PC-3 (cell line): ENCODE data around the gene CHM. TPM values are rescaled to one million over a fixed set of nuclear protein-coding genes. Genes with fewer than 3 reads are reported as not detected.

Experiments used
- ATAC-seq: fragments of 200-7000 bp; cut with Tn5 transposase; 2 replicates; pipeline ENCODE4 v1.9.1; 2020; ENCODE audit warnings: mild to moderate bottlenecking, moderate library complexity
- BruUV-seq: library from RNA; stranded (reverse); fragments of 400-500 nt; replicated peaks from 2 replicates; lab custom pipeline; 2021; lab: Mats Ljungman, UMichigan
- CTCF ChIA-PET: fragments of 300-600 bp; sonication (Branson Sonifier 250); formaldehyde crosslinking; loops from one replicate; lab custom pipeline; 2022; ENCODE audit warnings: antibody characterized with exemption; lab: Charles Lee
- POLR2A ChIA-PET: fragments of 300-600 bp; sonication (Branson Sonifier 250); formaldehyde crosslinking; loops from one replicate; lab custom pipeline; 2022; ENCODE audit warnings: antibody characterized with exemption; ENCODE audit not compliant: unreplicated experiment; lab: Charles Lee
- DNase-seq: peaks from one replicate; pipeline ENCODE4 v3.0.0-alpha.2; 2015
- H2AFZ ChIP-seq: fragments of 300-600 bp; sonication (generic); 2 replicates; pipeline ENCODE4 v1.6.0; 2016; ENCODE audit warnings: antibody characterized with exemption, low read length
- H3F3A ChIP-seq: fragments of 300-600 bp; sonication (generic); one replicate; pipeline ENCODE4 v1.6.0; 2017; ENCODE audit warnings: antibody characterized with exemption, low read length, control low read depth, mild to moderate bottlenecking; ENCODE audit not compliant: unreplicated experiment
- H3K27ac ChIP-seq: fragments of 300-600 bp; sonication (generic); 2 replicates; pipeline ENCODE4 v1.5.1; 2016; ENCODE audit warnings: mild to moderate bottlenecking, low read length
- H3K27me3 ChIP-seq: fragments of 300-600 bp; sonication (generic); 2 replicates; pipeline ENCODE4 v1.6.1; 2016; ENCODE audit warnings: low read length, mixed read lengths
- H3K36me3 ChIP-seq: fragments of 300-600 bp; sonication (generic); 2 replicates; pipeline ENCODE4 v1.6.1; 2016; ENCODE audit warnings: low read depth, mixed run types, low read length, mixed read lengths
- H3K4me1 ChIP-seq: fragments of 300-600 bp; sonication (generic); 2 replicates; pipeline ENCODE4 v1.5.1; 2016; ENCODE audit warnings: low read length; ENCODE audit not compliant: insufficient read depth
- H3K4me2 ChIP-seq: fragments of 300-600 bp; sonication (generic); 2 replicates; pipeline ENCODE4 v1.6.0; 2016; ENCODE audit warnings: low read length
- H3K4me3 ChIP-seq: fragments of 300-600 bp; sonication (generic); 2 replicates; pipeline ENCODE4 v1.5.1; 2016; ENCODE audit warnings: mild to moderate bottlenecking, low read length, mixed read lengths
- H3K79me2 ChIP-seq: fragments of 300-600 bp; sonication (generic); 2 replicates; pipeline ENCODE4 v1.6.1; 2017; ENCODE audit warnings: low read length, mixed read lengths
- H3K9ac ChIP-seq: fragments of 300-600 bp; sonication (generic); 2 replicates; pipeline ENCODE4 v1.6.0; 2016; ENCODE audit warnings: mild to moderate bottlenecking, low read length
- H3K9me2 ChIP-seq: fragments of 300-600 bp; sonication (generic); replicated peaks from 2 replicates; pipeline ENCODE4 v1.6.1; 2016; ENCODE audit warnings: mixed run types, low read length, mixed read lengths
- H3K9me3 ChIP-seq: fragments of 300-600 bp; sonication (generic); 2 replicates; pipeline ENCODE4 v1.6.1; 2016; ENCODE audit warnings: low read length, mixed read lengths
- H4K20me1 ChIP-seq: fragments of 300-600 bp; sonication (generic); 2 replicates; pipeline ENCODE4 v1.6.1; 2016; ENCODE audit warnings: low read length, mixed read lengths
- EZH2 ChIP-seq: fragments of 300-600 bp; sonication (generic); IDR thresholded peaks from one replicate; pipeline ENCODE4 v1.6.1; 2017; ENCODE audit warnings: antibody characterized with exemption, mild to moderate bottlenecking, low read length; ENCODE audit not compliant: unreplicated experiment
- EZH2phosphoT487 ChIP-seq: fragments of 300-600 bp; sonication (generic); IDR thresholded peaks from 2 replicates; pipeline ENCODE4 v1.6.1; 2018; ENCODE audit warnings: mild to moderate bottlenecking, antibody characterized with exemption, low read length, borderline replicate concordance
- intact Hi-C: fragments of 100-400 bp; cut with micrococcal nuclease; formaldehyde crosslinking; loops from 2 replicates; pipeline ENCODE4 v1.9.0; 2023
- total RNA-seq: library from RNA; depleted of rRNA; stranded (reverse); fragments of >200 nt; gene quantifications from 2 replicates; pipeline ENCODE4 v1.2.3, GENCODE V29; 2014
- TF ChIP-seq, protein P1 (sequence below): fragments of 300-600 bp; sonication (generic); conservative IDR thresholded peaks from 2 replicates; pipeline ENCODE4 v1.5.1; 2017; ENCODE audit warnings: antibody characterized with exemption, low read depth, mild to moderate bottlenecking, low read length

Gene CHM
- total RNA-seq, 1 experiment from 2014 or later: 14.9 TPM

DNA sequence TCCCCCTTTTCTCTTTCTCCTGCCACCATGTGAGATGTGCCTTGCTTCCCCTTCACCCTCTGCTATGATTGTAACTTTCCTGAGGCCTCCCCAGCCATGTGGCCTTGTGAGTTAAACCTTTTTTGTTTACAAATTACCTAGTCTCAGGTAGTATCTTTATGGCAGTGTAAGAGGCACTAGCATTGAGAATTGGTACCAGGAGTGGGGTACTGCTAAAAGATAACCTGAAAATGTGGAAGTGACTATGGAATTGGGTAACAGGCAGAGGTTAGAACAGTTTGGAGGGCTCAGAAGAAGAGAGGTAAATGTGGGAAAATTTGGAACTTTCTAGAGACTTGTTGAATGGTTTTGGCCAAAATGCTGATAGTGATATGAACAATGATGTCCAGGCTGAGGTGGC lies 182.0 kb downstream of the CHM start:
- H3K4me1 ChIP-seq: no peaks in the 10 kb centered on the region
- H3F3A ChIP-seq: no peaks in the 10 kb centered on the region
- no peaks in the 10 kb centered on the region for H3K79me2 ChIP-seq
- BruUV-seq: no TSS peak
- no peaks in the 10 kb centered on the region for H3K27me3 ChIP-seq
- H3K9me3 ChIP-seq: no peaks in the 10 kb centered on the region
- intact Hi-C loops: loop anchor here (10.0 kb wide), 1 partner anchor 179 kb away; the partner anchor contains the start of gene CHM
- H3K9me2 ChIP-seq: no peaks in the 10 kb centered on the region
- TF ChIP-seq EZH2 (no peak), EZH2phosphoT487 (no peak)
- TF ChIP-seq, protein P1, sequence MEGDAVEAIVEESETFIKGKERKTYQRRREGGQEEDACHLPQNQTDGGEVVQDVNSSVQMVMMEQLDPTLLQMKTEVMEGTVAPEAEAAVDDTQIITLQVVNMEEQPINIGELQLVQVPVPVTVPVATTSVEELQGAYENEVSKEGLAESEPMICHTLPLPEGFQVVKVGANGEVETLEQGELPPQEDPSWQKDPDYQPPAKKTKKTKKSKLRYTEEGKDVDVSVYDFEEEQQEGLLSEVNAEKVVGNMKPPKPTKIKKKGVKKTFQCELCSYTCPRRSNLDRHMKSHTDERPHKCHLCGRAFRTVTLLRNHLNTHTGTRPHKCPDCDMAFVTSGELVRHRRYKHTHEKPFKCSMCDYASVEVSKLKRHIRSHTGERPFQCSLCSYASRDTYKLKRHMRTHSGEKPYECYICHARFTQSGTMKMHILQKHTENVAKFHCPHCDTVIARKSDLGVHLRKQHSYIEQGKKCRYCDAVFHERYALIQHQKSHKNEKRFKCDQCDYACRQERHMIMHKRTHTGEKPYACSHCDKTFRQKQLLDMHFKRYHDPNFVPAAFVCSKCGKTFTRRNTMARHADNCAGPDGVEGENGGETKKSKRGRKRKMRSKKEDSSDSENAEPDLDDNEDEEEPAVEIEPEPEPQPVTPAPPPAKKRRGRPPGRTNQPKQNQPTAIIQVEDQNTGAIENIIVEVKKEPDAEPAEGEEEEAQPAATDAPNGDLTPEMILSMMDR: no peak
- ChIA-PET CTCF (no interaction called here), POLR2A (no interaction called here)
- peaks cover 8% of the 10 kb centered on the region for H3K36me3 ChIP-seq
- no peak overlapping the region for H3K4me3 ChIP-seq
- H3K27ac ChIP-seq: no peak overlapping the region
- H4K20me1 ChIP-seq: no peaks in the 10 kb centered on the region
- no peak overlapping the region for H3K4me2 ChIP-seq
- DNase-seq (no peak), ATAC-seq (no peak)
- no peak overlapping the region for H3K9ac ChIP-seq
- no peak overlapping the region for H2AFZ ChIP-seq

DNA sequence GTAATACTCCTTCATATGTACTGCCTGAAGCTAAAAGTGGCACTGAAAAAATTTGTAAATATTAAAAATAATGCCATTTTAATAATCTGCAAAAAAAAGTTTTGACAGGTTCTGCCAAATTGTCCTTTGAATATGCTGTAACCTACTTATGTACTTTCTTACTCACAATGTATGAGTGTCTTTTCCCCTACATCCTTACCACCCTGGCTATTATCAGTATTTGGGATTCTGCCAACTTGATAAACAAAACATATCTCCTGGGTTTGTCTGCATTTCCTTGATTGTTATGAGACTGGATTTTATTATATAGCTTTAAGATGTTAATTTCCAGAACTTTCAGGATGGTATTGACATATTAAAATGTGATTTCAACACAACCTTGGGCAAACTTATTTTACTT lies 187.9 kb downstream of the CHM start:
- TF ChIP-seq EZH2 (no peak), EZH2phosphoT487 (no peak)
- TF ChIP-seq, protein P1: no peak
- Histone ChIP-seq H3K36me3 (no peaks in the 10 kb centered on the region; the same call in 1 of the 2 replicates), H3K27ac (no peak overlapping the region), H3K4me2 (no peak overlapping the region), H3K4me3 (no peak overlapping the region), H3F3A (no peaks in the 10 kb centered on the region), H3K9me3 (no peaks in the 10 kb centered on the region), H2AFZ (no peak overlapping the region), H3K4me1 (no peaks in the 10 kb centered on the region), H3K79me2 (no peaks in the 10 kb centered on the region), H3K9me2 (no peaks in the 10 kb centered on the region), H3K27me3 (no peaks in the 10 kb centered on the region), H3K9ac (no peak overlapping the region), H4K20me1 (no peaks in the 10 kb centered on the region)
- ChIA-PET CTCF (no interaction called here), POLR2A (interaction anchor here (0.8 kb wide), 1 partner anchor 164 kb away, joined by 8 read pairs; no protein-coding TSS in a partner anchor)
- ATAC-seq: peak; percentile 61
- BruUV-seq: no TSS peak
- peak; percentile 21 for DNase-seq
- intact Hi-C loops: loop anchor here (10.0 kb wide), 1 partner anchor 105 kb away; no protein-coding TSS in a partner anchor

DNA sequence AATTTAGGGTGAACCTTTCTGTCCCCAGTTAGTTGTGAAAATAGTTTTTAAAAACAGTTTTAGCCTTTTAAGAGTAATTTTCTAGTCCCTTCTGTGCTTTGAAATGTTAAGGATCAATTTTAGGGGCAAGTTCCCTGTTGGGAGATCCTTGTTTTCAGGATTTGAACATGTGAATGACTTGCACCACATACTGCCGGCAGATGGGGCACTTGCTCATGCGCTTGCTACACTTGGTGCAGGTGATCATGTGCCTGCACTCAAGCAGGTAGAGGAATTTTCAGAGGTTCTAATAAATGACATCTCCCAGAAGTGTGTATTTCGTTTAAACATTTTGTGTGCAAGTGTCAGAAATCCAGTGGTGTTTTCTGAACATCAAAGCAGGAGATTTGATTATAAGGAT lies 195.9 kb downstream of the CHM start:
- Histone ChIP-seq H3K9ac (no peak overlapping the region), H3K4me2 (no peak overlapping the region), H2AFZ (no peak overlapping the region), H3K36me3 (no peaks in the 10 kb centered on the region), H3K27ac (no peak overlapping the region), H3F3A (no peaks in the 10 kb centered on the region), H3K4me3 (no peak overlapping the region), H4K20me1 (no peaks in the 10 kb centered on the region), H3K9me2 (no peaks in the 10 kb centered on the region), H3K79me2 (no peaks in the 10 kb centered on the region), H3K27me3 (no peaks in the 10 kb centered on the region), H3K4me1 (no peaks in the 10 kb centered on the region), H3K9me3 (no peaks in the 10 kb centered on the region)
- ChIA-PET POLR2A (no interaction called here), CTCF (no interaction called here)
- intact Hi-C loops: loop anchor here (1.0 to 10.0 kb wide), 3 partner anchors 113 to 281 kb away; no protein-coding TSS in a partner anchor
- no peak for TF ChIP-seq EZH2phosphoT487
- TF ChIP-seq, protein P1: peak; percentile 72
- TF ChIP-seq EZH2: no peak
- DNase-seq: peak; percentile 57
- peak; percentile 59 for ATAC-seq
- no TSS peak for BruUV-seq
